IMR-90 (cell line): Measurements from ENCODE around the gene FAF2. TPM values are rescaled to one million over a fixed set of nuclear protein-coding genes. Genes with fewer than 3 reads are reported as not detected.

Source experiments
- ATAC-seq: fragments of 200-7000 bp; cut with Tn5 transposase; 2 replicates; pipeline ENCODE4 v1.9.1; 2020; ENCODE audit warnings: low read depth, mild to moderate bottlenecking, moderate library complexity
- BruUV-seq: library from RNA; stranded (reverse); fragments of 400-500 nt; replicated peaks from 2 replicates; lab custom pipeline; 2021; lab: Mats Ljungman, UMichigan
- CTCF ChIA-PET: fragments of 300-600 bp; formaldehyde crosslinking; extraction: SDS; loops from one replicate; lab custom pipeline; 2021; ENCODE audit warnings: antibody characterized with exemption; lab: Yijun Ruan, JAX
- POLR2A ChIA-PET: fragments of 300-600 bp; sonication (Branson Sonifier 250); formaldehyde crosslinking; loops from one replicate; lab custom pipeline; 2022; ENCODE audit warnings: antibody characterized with exemption; ENCODE audit not compliant: unreplicated experiment; lab: Charles Lee
- DNase-seq: peaks from one replicate; pipeline ENCODE4 v3.0.0; 2013
- H2AFZ ChIP-seq: replicated peaks from 2 replicates; pipeline ENCODE3; 2013; ENCODE audit warnings: low read length, mild to moderate bottlenecking; ENCODE audit not compliant: poor library complexity
- H2AK5ac ChIP-seq: 2 replicates; pipeline ENCODE4 v1.6.1; 2013; ENCODE audit warnings: low read depth, low read length, inconsistent platforms
- H2AK9ac ChIP-seq: replicated peaks from 2 replicates; pipeline ENCODE3; 2013; ENCODE audit warnings: mild to moderate bottlenecking, low read depth, low read length, moderate library complexity; ENCODE audit not compliant: poor library complexity
- H2BK120ac ChIP-seq: 2 replicates; pipeline ENCODE4 v1.6.1; 2013; ENCODE audit warnings: low read depth, low read length, inconsistent platforms
- H2BK15ac ChIP-seq: 3 replicates; pipeline ENCODE4 v1.6.1; 2013; ENCODE audit warnings: low read depth, low read length, inconsistent platforms
- H2BK20ac ChIP-seq: 2 replicates; pipeline ENCODE4 v1.6.1; 2013; ENCODE audit warnings: low read depth, mild to moderate bottlenecking, inconsistent platforms, low read length, moderate library complexity
- H2BK5ac ChIP-seq: 2 replicates; pipeline ENCODE4 v1.6.1; 2013; ENCODE audit warnings: mild to moderate bottlenecking, low read depth, low read length, inconsistent platforms; ENCODE audit not compliant: poor library complexity, severe bottlenecking
- H3K14ac ChIP-seq: replicated peaks from 2 replicates; pipeline ENCODE4 v1.6.1; 2013; ENCODE audit warnings: low read depth, low read length, inconsistent platforms
- H3K18ac ChIP-seq: 2 replicates; pipeline ENCODE4 v1.6.1; 2013; ENCODE audit warnings: low read depth, low read length, control low read depth
- H3K23ac ChIP-seq: 2 replicates; pipeline ENCODE4 v1.6.1; 2013; ENCODE audit warnings: low read depth, low read length, inconsistent platforms
- H3K27ac ChIP-seq: 2 replicates; pipeline ENCODE4 v1.5.1; 2013; ENCODE audit warnings: mild to moderate bottlenecking, control low read depth, low read length; ENCODE audit not compliant: insufficient read depth
- H3K27me3 ChIP-seq: 2 replicates; pipeline ENCODE4 v1.6.1; 2013; ENCODE audit warnings: low read length; ENCODE audit not compliant: control insufficient read depth, insufficient read depth
- H3K36me3 ChIP-seq: 2 replicates; pipeline ENCODE4 v1.6.1; 2013; ENCODE audit warnings: low read length, mixed read lengths; ENCODE audit not compliant: control insufficient read depth, insufficient read depth
- H3K4ac ChIP-seq: 2 replicates; pipeline ENCODE4 v1.6.1; 2013; ENCODE audit warnings: low read depth, low read length, inconsistent platforms
- H3K4me1 ChIP-seq: 2 replicates; pipeline ENCODE4 v1.6.1; 2013; ENCODE audit warnings: low read length, mixed read lengths; ENCODE audit not compliant: control insufficient read depth, insufficient read depth
- H3K4me2 ChIP-seq: 2 replicates; pipeline ENCODE4 v1.6.1; 2013; ENCODE audit warnings: low read depth, mild to moderate bottlenecking, control low read depth, low read length, moderate library complexity
- H3K4me3 ChIP-seq: 2 replicates; pipeline ENCODE4 v1.5.1; 2013; ENCODE audit warnings: low read depth, mild to moderate bottlenecking, control low read depth, low read length, moderate library complexity; ENCODE audit not compliant: insufficient read depth
- H3K56ac ChIP-seq: 2 replicates; pipeline ENCODE4 v1.6.1; 2013; ENCODE audit warnings: low read length, inconsistent platforms; ENCODE audit not compliant: insufficient read depth; ENCODE audit errors: extremely low read depth
- H3K79me1 ChIP-seq, 2 experiments: 2 replicates each; pipeline ENCODE4 v1.6.1; 2013; ENCODE audit warnings: low read length in 2 of 2, inconsistent platforms in 1 of 2, low read depth in 1 of 2
- H3K9ac ChIP-seq: 2 replicates; pipeline ENCODE4 v1.6.1; 2013; ENCODE audit warnings: low read depth, low read length, control low read depth
- H3K9me1 ChIP-seq: 2 replicates; pipeline ENCODE4 v1.6.1; 2013; ENCODE audit warnings: low read length, inconsistent platforms; ENCODE audit not compliant: insufficient read depth
- H3K9me3 ChIP-seq: 2 replicates; pipeline ENCODE4 v1.6.1; 2013; ENCODE audit warnings: low read length; ENCODE audit not compliant: control insufficient read depth, insufficient read depth
- H4K20me1 ChIP-seq: 2 replicates; pipeline ENCODE4 v1.6.1; 2013; ENCODE audit warnings: low read length, inconsistent platforms; ENCODE audit not compliant: insufficient read depth
- H4K5ac ChIP-seq: 2 replicates; pipeline ENCODE4 v1.6.1; 2013; ENCODE audit warnings: mild to moderate bottlenecking, low read depth, low read length, control low read depth
- H4K8ac ChIP-seq, 2 experiments: 2 replicates each; pipeline ENCODE4 v1.6.1; 2013; ENCODE audit warnings: low read depth in 2 of 2, low read length in 2 of 2, control low read depth in 1 of 2, inconsistent platforms in 1 of 2
- H4K91ac ChIP-seq: 2 replicates; pipeline ENCODE4 v1.6.1; 2013; ENCODE audit warnings: low read depth, low read length, inconsistent platforms; ENCODE audit not compliant: insufficient read depth
- BHLHE40 ChIP-seq: fragments of 150-350 bp; IDR thresholded peaks from 2 replicates; pipeline ENCODE4 v1.6.1; 2016; ENCODE audit warnings: mild to moderate bottlenecking, low read depth, low read length
- CEBPB ChIP-seq: IDR thresholded peaks from 2 replicates; pipeline ENCODE4 v1.6.1; 2012; ENCODE audit warnings: low read depth, low read length, improper control_type of control experiment
- CHD1 ChIP-seq: IDR thresholded peaks from 2 replicates; pipeline ENCODE4 v1.6.1; 2012; ENCODE audit warnings: low read depth, low read length, improper control_type of control experiment
- CTCF ChIP-seq: conservative IDR thresholded peaks from 2 replicates; pipeline ENCODE4 v1.5.1; 2012; ENCODE audit warnings: mild to moderate bottlenecking, low read depth, low read length, improper control_type of control experiment
- FOS ChIP-seq: fragments of 150-350 bp; IDR thresholded peaks from 2 replicates; pipeline ENCODE4 v1.6.1; 2016; ENCODE audit warnings: low read depth, low read length
- MAFK ChIP-seq: IDR thresholded peaks from 2 replicates; pipeline ENCODE4 v1.6.1; 2012; ENCODE audit warnings: low read depth, low read length, improper control_type of control experiment
- MAZ ChIP-seq: IDR thresholded peaks from 2 replicates; pipeline ENCODE4 v1.6.1; 2012; ENCODE audit warnings: low read depth, mild to moderate bottlenecking, low read length, improper control_type of control experiment, moderate library complexity, borderline replicate concordance
- MXI1 ChIP-seq: IDR thresholded peaks from 2 replicates; pipeline ENCODE4 v1.6.1; 2012; ENCODE audit warnings: low read depth, mild to moderate bottlenecking, low read length, moderate library complexity, borderline replicate concordance
- NFE2L2 ChIP-seq: fragments of 150-350 bp; IDR thresholded peaks from 2 replicates; pipeline ENCODE4 v1.6.1; 2016; ENCODE audit warnings: low read depth, mild to moderate bottlenecking, low read length
- POLR2A ChIP-seq: IDR thresholded peaks from 2 replicates; pipeline ENCODE4 v1.6.1; 2012; ENCODE audit warnings: mild to moderate bottlenecking, low read depth, low read length
- RCOR1 ChIP-seq: IDR thresholded peaks from 2 replicates; pipeline ENCODE4 v1.6.1; 2012; ENCODE audit warnings: mild to moderate bottlenecking, low read length, improper control_type of control experiment; ENCODE audit not compliant: insufficient replicate concordance
- RFX5 ChIP-seq: IDR thresholded peaks from 2 replicates; pipeline ENCODE4 v1.8.0; 2012; ENCODE audit warnings: low read depth, mild to moderate bottlenecking, low read length, moderate library complexity
- SMC3 ChIP-seq: fragments of 150-350 bp; IDR thresholded peaks from 2 replicates; pipeline ENCODE4 v1.6.1; 2016; ENCODE audit warnings: low read depth, mild to moderate bottlenecking, antibody characterized with exemption, low read length, moderate library complexity
- WGBS, 2 experiments: methylation state at CpG; one replicate each; pipeline versions ENCODE4 v1.1.5 to v1.1.7; 2013; ENCODE audit warnings: missing lambda C conversion rate in 2 of 2; ENCODE audit not compliant: insufficient read length in 1 of 2; ENCODE audit errors: extremely low coverage in 2 of 2; 5-methylcytosine and 5-hydroxymethylcytosine counted together
- dilution Hi-C: fragments of 300-500 bp; cut with HindIII; formaldehyde crosslinking; loops from one replicate; pipeline ENCODE4 v1.14.3; 2018; ENCODE audit warnings: low sequenced_read_pairs; ENCODE audit not compliant: unreplicated experiment
- in situ Hi-C: fragments of 300-500 bp; cut with MboI; formaldehyde crosslinking; loops from 3 replicates; pipeline ENCODE4 v1.14.3; 2019; ENCODE audit warnings: low sequenced_read_pairs, inconsistent platforms, mixed read lengths
- intact Hi-C: fragments of 100-400 bp; cut with micrococcal nuclease; formaldehyde crosslinking; loops from 2 replicates; pipeline ENCODE4 v1.10.0; 2022
- polyA plus RNA-seq, 3 experiments: library from polyadenylated mRNA; depleted of rRNA; stranded (reverse); fragments of >200 nt; gene quantifications; 2 replicates each; pipeline ENCODE4 v1.2.3, GENCODE V29; 2012; ENCODE audit warnings: low replicate concordance in 1 of 3
- total RNA-seq: library from RNA; depleted of rRNA; stranded (reverse); fragments of >200 nt; gene quantifications from 2 replicates; pipeline ENCODE4 v1.2.3, GENCODE V29; 2012
- TF ChIP-seq, protein P1 (sequence below): fragments of 150-350 bp; IDR thresholded peaks from 2 replicates; pipeline ENCODE4 v1.6.1; 2016; ENCODE audit warnings: low read depth, mild to moderate bottlenecking, low read length, moderate library complexity, borderline replicate concordance
- TF ChIP-seq, protein P2 (sequence below): fragments of 150-350 bp; IDR thresholded peaks from 2 replicates; pipeline ENCODE4 v1.6.1; 2017; ENCODE audit warnings: mild to moderate bottlenecking, antibody characterized with exemption, low read length, low read depth

Gene FAF2
- total and polyA plus RNA-seq, 2 of the 4 experiments (the other 2 are of a cell fraction) = 32.9 to 47.0 TPM

DNA sequence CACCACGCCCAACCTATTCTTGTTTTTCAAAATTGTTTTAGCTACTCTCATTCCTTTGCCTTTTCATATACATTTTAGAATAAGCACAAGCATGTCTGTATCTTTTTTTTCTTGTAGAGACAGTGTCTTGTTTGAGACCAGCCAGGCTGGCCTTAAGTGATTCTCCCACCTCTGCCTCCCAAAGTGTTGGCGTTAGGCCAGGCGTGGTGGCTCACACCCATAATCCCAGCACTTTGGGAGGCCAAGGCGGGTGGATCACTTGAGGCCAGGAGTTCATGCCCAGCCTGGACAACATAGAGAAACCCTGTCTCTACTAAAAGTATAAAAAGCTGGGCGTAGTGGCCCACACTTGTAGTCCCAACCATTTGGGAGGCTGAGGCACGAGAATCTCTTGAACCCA is 76.0 kb downstream of the FAF2 start:
- Histone ChIP-seq H3K14ac (no peak overlapping the region), H3K27me3 (no peaks in the 10 kb centered on the region), H4K8ac (no peak overlapping the region), H3K9me1 (no peaks in the 10 kb centered on the region), H2BK5ac (no peak overlapping the region), H3K36me3 (peaks cover 22% of the 10 kb centered on the region), H3K79me1 (no peaks in the 10 kb centered on the region), H4K5ac (no peak overlapping the region), H2AK9ac (no peak overlapping the region), H2AFZ (no peak overlapping the region), H2AK5ac (no peak overlapping the region), H2BK20ac (no peak overlapping the region), H3K9ac (no peak overlapping the region), H3K56ac (no peak overlapping the region), H3K4me3 (no peak overlapping the region), H3K4me2 (no peak overlapping the region), H3K9me3 (no peaks in the 10 kb centered on the region), H3K27ac (no peak overlapping the region), H3K4ac (no peak overlapping the region), H3K18ac (no peak overlapping the region), H2BK15ac (no peak overlapping the region), H3K4me1 (no peaks in the 10 kb centered on the region), H3K23ac (no peak overlapping the region), H4K91ac (no peak overlapping the region), H2BK120ac (no peak overlapping the region), H4K20me1 (no peaks in the 10 kb centered on the region)
- ChIA-PET CTCF (no interaction called here), POLR2A (no interaction called here)
- in situ Hi-C loops (no loop called here), intact Hi-C loops (no loop called here), dilution Hi-C loops (no loop called here)
- no peak for ATAC-seq
- no peak for DNase-seq
- 100% methylated on average over 1 of the region's 6 CpGs; no CpG with 5 or more reads in 1 of the 2 experiments for WGBS, 2 experiments
- TF ChIP-seq MAFK (no peak), NFE2L2 (no peak), RFX5 (no peak), FOS (no peak), MXI1 (no peak), SMC3 (no peak), RCOR1 (no peak), MAZ (no peak), CEBPB (no peak), CHD1 (no peak), BHLHE40 (no peak), CTCF (no peak), POLR2A (no peak)
- TF ChIP-seq, protein P1, sequence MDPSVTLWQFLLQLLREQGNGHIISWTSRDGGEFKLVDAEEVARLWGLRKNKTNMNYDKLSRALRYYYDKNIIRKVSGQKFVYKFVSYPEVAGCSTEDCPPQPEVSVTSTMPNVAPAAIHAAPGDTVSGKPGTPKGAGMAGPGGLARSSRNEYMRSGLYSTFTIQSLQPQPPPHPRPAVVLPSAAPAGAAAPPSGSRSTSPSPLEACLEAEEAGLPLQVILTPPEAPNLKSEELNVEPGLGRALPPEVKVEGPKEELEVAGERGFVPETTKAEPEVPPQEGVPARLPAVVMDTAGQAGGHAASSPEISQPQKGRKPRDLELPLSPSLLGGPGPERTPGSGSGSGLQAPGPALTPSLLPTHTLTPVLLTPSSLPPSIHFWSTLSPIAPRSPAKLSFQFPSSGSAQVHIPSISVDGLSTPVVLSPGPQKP = no peak
- TF ChIP-seq, protein P2, sequence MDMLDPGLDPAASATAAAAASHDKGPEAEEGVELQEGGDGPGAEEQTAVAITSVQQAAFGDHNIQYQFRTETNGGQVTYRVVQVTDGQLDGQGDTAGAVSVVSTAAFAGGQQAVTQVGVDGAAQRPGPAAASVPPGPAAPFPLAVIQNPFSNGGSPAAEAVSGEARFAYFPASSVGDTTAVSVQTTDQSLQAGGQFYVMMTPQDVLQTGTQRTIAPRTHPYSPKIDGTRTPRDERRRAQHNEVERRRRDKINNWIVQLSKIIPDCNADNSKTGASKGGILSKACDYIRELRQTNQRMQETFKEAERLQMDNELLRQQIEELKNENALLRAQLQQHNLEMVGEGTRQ = no peak
- no TSS peak for BruUV-seq
